Subcutaneous adipose tissue (tissue), 4 donors: ENCODE measurements around the gene FAF2. TPM values are rescaled to one million over a fixed set of nuclear protein-coding genes. Genes with fewer than 3 reads are reported as not detected.

Experiments used
- total RNA-seq, 4 donors: library from RNA; depleted of rRNA; stranded (reverse); fragments of >200 nt; gene quantifications; one replicate each; pipeline ENCODE4 v1.1.0, GENCODE V29; 2016
- TF ChIP-seq, protein P1 (sequence below): fragments of 450-650 bp; IDR thresholded peaks from one replicate; pipeline ENCODE4 v1.5.1; 2016; ENCODE audit warnings: low read depth, mild to moderate bottlenecking, control low read depth, antibody characterized with exemption, moderate library complexity

FAF2 gene
- total RNA-seq, 4 donors from 2014 or later: 21.9 to 32.3 (median 23.9) TPM

DNA sequence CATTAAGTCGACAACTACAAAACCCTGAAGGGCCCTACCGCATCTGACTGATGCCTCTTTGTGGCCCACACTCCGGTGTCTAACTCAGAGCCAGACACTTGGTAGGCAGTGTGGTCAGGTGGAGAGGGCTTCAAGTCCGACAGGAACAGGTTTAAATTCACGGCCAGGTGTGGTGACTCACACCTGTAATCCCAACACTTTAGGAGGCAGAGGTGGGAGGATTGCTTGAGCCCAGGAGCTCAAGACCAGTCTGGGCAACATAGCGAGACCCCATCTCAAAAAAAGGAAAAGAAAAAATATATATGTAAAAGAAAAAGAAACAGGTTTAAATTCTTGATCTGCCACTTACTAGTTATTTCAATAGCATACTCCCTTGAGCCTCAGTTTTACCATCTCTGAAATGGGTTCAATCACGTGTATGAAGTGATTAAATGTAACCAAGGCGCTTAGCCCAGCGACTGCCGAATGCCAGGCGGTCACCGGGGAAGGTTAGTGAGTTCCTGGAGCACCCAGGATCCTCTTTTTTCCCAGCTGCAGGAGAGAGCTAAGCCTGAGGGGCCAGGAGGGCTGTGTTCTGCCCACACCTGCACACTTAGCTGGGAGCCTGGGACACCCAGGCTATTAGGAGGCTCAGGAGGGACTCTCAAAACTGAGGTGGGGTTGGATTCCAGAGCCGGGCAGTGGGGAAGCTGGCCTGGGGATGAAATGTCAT is 32.8 kb upstream of the FAF2 start:
- TF ChIP-seq, protein P1, sequence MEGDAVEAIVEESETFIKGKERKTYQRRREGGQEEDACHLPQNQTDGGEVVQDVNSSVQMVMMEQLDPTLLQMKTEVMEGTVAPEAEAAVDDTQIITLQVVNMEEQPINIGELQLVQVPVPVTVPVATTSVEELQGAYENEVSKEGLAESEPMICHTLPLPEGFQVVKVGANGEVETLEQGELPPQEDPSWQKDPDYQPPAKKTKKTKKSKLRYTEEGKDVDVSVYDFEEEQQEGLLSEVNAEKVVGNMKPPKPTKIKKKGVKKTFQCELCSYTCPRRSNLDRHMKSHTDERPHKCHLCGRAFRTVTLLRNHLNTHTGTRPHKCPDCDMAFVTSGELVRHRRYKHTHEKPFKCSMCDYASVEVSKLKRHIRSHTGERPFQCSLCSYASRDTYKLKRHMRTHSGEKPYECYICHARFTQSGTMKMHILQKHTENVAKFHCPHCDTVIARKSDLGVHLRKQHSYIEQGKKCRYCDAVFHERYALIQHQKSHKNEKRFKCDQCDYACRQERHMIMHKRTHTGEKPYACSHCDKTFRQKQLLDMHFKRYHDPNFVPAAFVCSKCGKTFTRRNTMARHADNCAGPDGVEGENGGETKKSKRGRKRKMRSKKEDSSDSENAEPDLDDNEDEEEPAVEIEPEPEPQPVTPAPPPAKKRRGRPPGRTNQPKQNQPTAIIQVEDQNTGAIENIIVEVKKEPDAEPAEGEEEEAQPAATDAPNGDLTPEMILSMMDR: no peak

DNA sequence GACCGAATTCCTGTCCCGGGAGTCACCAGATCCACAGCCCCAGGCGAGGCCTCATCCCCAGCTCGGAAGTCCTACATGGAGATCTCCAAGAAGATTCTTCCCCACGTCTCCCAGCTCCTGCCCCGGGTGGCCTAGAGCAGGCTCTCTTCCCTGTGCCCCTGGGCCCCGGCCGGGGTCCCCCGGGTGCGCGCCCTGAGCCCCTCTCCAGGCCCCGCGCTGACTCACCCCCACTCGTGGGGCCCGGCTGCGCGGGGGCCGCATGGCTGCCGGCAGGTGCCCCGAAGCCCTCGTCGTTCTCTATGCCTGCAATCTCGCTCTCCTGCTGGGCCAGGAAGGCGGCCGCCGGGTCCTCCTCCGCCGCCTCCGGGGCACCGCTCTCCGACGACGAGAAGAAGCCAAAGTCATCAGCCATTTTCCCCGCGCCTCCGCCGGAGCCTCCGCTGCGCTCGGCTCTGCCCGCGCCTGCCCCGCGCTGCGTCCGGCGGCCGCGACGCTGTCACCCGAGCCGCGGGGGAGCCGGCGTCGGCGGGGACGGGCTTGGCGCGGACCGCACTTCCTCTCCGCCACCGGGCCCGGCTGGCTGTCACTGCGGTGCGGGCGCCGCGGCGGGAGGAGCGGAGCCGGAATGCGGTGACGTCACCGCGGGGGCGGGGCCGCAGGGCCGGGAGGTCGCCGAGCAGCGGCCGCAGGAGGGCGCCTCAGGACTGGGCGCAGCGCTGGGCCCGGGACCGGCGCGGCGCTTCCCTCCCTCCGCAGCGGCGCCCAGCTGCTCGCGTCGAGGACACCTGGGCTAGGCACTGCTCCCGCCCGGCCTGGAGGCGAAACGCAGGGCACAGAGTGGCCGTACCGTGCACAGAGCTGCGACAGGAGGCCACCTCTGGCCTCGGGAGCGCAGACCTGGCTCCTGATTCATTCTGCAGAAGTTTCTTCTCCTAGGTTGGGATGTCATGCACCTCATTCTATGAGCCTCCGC is 31.9 kb upstream of the FAF2 start, which contains the start of gene CLTB:
Gene CLTB (minus strand): TSS at position 588 of the 973 bp plus-strand sequence. CDS start 176 bp downstream, at position 412.
- TF ChIP-seq, protein P1: no peak

DNA sequence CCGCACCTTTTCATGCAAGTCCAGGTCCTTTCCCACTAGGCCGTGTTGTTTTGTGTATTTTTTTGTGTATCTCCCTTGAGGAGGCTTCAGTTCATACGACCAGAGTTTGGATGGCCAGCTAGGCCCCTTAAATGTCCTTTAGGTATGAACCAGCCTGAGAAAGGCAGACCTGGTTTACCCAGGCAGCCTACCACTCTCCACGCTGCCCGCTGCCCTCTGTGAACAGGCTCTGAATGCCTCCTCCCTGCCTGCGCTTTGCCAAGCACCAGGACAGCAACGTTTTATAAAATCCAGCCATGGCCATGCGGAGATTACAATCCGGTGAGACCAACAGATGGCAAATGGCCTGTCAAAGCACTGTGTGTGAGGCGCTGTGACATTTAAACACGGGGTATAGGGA is 31.2 kb upstream of the FAF2 start:
- TF ChIP-seq, protein P1: no peak

DNA sequence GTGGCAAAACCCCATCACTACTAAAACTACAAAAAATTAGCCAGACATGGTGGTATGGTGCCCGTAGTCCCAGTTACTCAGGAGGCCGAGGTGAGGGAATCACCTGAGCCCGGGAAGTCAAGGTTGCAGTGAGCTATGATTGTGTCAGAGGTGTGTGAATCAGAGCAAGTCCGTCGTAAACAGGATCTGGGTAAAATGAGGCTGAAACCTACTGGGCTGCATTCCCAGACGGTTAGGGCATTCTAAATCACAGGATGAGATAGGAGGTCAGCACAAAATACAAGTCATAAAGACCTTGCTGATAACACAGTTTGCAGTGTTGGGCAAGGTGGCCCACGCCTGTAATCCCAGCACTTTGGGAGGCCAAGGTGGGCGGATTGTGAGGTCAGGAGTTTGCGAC is 29.9 kb upstream of the FAF2 start:
- TF ChIP-seq, protein P1: no peak

DNA sequence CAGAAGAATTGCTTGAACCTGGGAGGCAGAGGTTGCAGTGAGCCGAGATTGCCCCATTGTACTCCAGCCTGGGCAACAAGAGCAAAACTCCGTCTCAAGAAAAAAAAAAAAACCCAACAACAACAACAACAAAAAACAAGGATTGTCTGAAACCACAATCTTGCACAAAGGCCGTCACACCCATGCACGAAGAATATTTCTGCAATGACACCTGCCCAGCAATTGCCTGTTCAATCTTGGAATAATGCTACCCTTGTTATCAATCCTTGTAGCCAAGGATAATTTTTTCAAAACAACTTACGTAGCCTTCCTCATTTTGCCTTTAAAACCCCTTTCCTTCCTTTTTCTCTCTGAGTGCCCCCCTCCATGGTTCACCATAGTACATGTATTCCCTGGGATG is 28.1 kb upstream of the FAF2 start:
- TF ChIP-seq, protein P1: no peak

DNA sequence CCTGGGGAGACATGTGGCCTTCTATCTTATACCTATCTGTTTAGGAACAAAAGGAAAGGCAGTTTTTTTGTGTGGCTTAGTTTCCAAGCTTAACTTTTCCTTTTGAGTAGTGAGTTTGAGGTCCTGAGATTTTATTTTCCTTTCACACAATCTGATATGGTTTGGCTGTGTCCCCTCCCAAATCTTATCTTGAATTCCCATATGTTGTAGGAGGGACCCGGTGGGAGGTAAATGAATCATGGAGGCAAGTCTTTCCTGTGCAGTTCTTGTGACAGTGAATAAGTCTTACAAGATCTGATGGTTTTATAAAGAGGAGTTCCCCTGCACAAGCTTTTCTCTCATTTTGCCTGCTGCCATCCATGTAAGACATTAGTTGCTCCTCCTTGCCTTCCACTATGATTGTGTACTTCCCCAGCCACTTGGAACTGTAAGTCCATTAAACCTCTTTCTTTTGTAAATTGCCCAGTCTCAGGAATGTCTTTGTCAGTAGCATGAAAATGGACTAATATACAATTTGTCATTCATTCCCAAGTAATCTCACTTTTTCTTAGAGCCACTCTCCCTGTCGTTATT is 27.1 kb upstream of the FAF2 start:
- TF ChIP-seq, protein P1: no peak

DNA sequence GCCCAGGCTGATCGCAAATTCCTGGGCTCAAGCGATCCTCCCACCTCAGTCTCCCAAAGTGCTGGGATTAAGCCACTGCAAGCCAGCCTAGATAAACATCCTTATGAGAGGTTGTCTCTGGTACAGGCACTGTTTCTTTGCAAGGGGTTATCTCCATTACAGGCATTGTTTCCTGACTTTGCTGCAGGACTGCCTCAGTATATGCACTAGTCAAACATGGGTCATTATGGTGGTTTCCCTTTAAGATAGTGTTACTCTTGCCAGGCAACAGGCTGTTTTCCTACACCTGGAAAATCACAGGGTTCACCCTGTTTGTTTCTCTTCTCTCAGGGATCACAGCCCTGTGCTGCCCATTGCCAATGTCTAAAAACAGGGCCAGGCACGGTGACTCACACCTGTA is 24.0 kb upstream of the FAF2 start:
- TF ChIP-seq, protein P1: no peak
